TTC549 (cell line): Measurements from ENCODE around the gene METAP1D.
"Not testable (repeated sequence)": the region's sequence is repeated elsewhere in the genome, so short reads cannot be mapped to it uniquely, and the experiment has no call there.

Experiments used
- FAIRE-seq: peaks from 2 replicates; lab custom pipeline; 2012; peaks lifted over from hg19 to GRCh38; lab: Jason Lieb, UNC

The METAP1D gene

GRCh38 chr2:171999604-172000469 is at the start of gene METAP1D:
Gene METAP1D, plus strand, starts transcription at chr2:171999953. Its CDS starts 17 bp downstream, at chr2:171999970.
- FAIRE-seq = no peak

DNA sequence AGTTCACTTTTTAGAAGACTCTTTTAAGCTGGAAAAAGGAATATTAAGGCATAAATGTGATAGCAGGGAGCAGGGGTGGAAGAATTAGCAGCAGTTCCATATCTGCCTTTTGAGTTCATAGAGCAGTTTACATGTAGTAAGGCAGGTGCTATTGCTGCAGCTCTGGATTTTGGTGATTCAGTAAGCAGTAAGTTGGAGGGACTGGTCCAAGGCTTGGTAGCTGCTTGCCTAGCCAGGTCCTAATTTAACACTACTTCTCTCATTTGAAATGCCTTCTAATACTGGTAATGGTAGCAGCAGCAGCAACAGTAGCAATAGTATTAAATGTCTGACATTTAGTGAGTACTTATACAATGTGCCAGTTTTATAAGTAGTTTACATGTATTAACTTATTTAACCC is 47.5 kb upstream of the METAP1D start:
- no peak for FAIRE-seq

DNA sequence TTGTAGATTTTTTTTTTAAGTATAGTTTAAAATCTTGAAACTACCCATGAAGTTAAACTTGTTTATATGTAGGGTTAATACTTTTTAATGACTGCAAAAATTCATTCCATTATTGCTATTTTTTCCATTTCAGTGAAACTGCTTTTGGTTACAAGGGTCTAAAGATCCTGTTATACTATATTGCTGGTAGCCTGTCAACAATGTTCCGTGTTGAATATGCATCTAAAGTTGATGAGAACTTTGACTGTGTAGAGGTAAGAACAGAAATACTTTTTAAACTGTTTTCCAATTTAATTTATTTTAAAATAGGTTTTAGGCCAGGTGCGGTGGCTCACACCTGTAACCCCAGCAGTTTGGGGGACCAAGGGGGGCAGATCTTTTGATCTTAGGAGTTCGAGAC is 47.0 kb upstream of the METAP1D start:
- FAIRE-seq = no peak

DNA sequence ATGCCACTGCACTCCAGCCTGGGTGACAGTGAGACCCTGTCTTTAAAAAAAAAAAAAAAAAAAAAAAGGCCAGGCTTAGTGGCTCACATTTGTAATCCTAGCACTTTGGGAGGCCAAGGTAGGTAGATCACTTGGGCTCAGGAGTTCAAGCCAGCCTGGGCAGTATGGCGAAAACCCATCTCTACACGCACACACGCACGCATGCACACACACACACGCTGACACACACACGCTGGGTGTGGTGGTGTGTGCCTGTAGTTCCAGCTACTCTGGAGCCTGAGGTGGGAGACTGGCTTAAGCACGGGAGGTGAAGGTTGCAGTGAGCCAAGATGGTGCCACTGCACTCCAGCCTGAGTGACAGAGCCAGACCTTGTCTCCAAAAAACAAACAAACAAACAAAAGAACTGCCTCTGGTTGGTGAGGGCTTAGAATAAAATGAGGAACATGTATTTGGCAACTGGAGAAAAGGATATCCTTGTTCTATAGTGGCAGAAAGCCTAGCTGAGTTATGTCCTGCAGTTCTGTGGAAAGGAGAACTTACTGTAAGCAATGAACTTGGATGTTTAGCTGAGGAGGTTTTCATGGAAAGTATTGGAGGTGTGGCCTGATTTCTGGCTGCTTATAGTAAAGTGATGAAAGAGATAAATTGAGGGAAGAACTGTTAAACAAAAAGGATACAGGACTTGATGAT is 43.5 kb upstream of the METAP1D start:
- no peak for FAIRE-seq

- no peak for FAIRE-seq
These were observed 42.7 kb upstream of the METAP1D start for GRCh38 chr2:171957061-171957460.

- no peak for FAIRE-seq
These were observed 41.3 kb upstream of the METAP1D start for GRCh38 chr2:171958475-171958874.

DNA sequence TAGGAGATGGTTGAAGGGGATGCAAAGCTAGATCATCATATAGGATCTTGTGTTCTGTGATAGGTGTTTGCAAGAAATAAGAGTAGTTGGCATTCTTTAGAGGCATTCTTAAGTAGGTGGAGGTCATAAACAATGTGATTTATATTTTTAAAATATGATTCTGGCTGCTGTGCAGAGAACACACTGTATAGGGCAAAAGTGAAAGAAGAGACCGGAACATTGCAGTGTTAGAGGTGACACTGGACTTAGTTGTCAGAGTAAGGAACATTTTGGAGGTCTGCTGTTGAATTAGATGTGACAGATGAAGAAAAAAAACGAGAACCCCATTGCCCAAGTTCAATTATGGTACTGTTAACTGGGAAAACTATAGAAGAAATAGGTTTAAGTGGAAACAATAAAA is 39.8 kb upstream of the METAP1D start:
- FAIRE-seq = no peak

- no peak for FAIRE-seq
These were observed 39.2 kb upstream of the METAP1D start for GRCh38 chr2:171960570-171960969.

DNA sequence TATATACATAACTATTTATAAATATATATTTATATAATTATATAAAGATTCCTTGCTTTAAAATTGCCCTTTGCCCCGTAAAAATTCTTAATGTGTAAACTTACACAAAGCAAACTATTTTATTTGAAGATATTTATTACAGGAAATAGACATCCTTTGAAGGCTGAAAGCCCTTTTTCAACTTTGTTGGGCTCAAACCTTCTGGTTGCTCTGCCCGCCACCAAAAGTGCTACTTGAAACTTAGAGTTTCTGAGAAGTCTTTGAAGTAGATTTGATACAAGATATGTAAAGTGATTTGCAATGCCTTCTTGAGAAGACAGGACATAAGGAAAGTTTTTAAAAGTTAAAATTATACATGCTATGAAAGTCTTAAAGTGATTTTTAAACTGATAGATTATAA is 36.6 kb upstream of the METAP1D start:
- FAIRE-seq = peak; percentile 56

- FAIRE-seq = no peak
These were observed 35.4 kb upstream of the METAP1D start for GRCh38 chr2:171964308-171964707.

DNA sequence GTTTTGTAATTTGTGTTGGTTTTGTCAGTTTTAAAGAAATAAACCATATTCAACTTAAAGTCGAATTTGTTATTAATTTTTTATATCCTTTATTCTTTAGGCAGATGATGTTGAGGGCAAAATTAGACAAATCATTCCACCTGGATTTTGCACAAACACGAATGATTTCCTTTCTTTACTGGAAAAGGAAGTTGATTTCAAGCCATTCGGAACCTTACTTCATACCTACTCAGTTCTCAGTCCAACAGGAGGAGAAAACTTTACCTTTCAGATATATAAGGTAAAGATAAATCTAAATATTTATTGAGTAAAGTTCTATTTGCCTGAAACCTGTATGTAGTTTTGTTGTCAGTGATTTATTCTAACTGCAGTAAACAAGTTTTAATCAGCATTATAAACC is 34.5 kb upstream of the METAP1D start:
- FAIRE-seq = no peak

- FAIRE-seq = no peak
These were observed 34.1 kb upstream of the METAP1D start for GRCh38 chr2:171965661-171966060.

- no peak for FAIRE-seq
These were observed 33.5 kb upstream of the METAP1D start for GRCh38 chr2:171966235-171966634.

DNA sequence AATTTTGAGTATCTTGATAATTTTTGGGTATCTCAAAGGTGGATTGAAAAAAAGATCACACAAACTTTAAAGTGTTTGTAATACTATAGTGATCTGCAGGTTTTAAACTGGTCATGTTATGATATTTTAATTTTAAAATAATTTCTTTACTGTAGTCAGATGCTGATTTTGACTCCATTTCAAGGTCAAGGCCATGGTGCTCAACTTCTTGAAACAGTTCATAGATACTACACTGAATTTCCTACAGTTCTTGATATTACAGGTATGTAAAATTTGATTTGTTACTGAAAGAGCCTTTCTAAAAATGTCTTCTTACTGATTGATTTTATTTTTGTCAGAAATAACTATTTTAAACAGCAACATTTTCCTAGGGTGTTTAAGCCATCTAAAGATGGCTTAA is 33.1 kb upstream of the METAP1D start:
- FAIRE-seq = no peak

DNA sequence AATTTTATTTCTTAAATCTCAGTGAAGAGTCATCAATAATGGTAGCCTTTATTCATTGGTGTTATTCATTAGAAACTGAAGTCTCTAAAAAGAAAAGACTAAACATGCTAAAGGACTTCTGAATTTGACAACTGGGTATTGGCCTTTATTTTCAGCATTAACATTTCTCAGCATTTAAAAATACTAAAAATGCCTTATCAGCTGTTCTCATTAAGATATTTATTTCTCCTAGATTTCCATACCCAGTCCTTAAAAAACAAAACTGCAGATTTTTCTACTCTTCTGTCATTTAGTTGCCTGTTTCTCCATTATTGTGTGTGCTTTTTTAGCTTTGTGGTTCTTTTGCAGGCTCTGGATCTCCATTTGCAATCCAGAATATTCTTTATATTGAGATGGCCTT is 31.2 kb upstream of the METAP1D start:
- FAIRE-seq = no peak

GRCh38 chr2:171972329-171972982 is 27.3 kb upstream of the METAP1D start:
- no peak for FAIRE-seq

DNA sequence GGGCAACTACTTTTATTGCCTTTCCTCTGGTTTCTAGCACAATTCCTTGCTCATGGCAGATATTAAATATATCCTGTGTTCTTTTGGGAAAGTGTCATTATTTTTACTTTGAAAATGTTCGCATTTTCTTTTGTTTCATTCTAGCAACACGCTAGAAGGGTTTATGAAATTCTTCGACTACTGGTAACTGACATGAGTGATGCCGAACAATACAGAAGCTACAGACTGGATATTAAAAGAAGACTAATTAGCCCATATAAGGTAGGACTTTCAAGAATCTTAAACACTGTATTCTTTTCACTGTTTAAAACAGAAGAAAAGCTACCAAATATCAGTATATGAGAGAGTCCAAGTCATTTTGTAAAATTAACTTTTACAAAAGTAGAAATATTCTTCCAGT is 20.6 kb upstream of the METAP1D start:
- FAIRE-seq = no peak

- FAIRE-seq = not testable (repeated sequence)
These were observed 15.8 kb upstream of the METAP1D start for GRCh38 chr2:171983924-171984323.

DNA sequence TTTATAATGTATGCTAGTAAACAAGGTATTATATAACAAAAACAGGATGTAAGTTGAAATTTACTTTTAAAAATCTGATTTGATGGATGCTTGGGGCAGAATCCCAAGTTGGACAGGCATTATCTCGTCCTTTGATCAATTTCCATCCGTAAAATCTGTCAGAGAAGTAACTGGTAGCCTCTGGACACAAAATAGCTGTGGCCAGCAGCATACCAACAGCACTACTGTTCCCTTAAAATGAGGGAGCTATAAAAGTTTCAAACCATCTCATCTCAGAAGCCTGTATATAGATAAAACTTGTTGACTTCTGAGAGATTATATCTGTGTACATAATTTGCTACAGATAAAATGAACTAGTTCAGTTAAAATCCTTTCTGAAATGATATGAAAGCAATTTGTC is 14.7 kb upstream of the METAP1D start:
- no peak for FAIRE-seq

DNA sequence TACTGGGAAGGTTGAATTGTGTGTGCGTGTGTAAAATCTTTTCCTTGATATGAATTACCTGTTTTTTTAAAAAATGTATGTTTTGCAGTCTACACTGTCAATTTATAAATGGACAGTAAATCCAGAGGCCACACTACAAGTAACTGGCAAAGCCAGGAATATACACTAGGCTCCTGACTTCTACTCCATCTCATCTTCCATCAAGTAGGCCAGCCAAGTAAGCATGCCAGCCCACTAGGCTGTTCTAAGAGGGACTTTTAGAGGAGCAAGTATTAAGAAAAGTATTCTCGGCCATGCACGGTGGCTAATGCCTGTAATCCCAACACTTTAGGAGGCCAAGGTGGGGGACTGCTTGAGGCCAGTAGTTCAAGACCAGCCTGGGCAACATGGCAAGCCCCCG is 13.0 kb upstream of the METAP1D start:
- no peak for FAIRE-seq

DNA sequence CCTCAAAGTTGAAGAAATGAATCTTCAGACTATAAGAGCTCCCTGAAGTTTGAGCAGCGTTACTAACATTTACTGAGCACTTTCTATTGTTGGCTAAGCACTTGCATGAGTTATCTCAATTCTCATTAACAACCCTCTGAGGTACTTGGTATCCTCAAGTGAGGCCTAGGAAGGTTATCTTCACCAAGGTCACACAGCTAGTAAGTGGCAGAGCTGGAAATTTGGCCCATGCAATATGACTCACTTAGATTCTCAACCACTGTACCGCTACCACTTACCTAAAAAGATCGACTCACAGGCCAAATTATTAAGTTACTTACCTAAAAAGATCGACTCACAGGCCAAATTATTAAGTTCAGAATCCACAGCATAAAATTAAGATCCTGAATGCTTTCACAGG is 8.7 kb upstream of the METAP1D start:
- FAIRE-seq = no peak

DNA sequence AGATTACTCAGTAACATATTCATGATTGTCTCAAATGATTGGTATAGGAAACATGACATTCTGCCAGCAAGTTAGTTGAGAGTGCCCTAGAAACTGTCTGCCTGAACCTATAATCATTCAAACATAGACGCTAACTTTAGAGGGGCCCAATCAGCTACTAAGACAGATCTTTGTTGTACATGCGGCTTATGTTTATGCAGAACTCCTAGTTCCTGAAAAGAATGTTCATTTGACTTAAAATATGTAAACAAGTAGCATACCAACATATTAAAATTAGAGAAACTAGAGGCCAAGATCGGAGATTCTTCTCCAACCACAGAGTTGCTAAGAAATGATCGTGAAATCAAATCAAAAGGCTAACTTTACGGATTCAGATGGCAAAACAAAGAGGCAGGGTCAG is 4.2 kb upstream of the METAP1D start:
- no peak for FAIRE-seq

- FAIRE-seq = no peak
These were observed 3.7 kb upstream of the METAP1D start for GRCh38 chr2:171996021-171996420.
